Astrocyte of the cerebellum (primary cell): ENCODE measurements around the gene NSG2.

ENCODE experiments used
- DNase-seq: peaks from one replicate; pipeline ENCODE4 v3.0.0-alpha.2; 2011; ENCODE audit warnings: low read depth
- H3K4me3 ChIP-seq: 2 replicates; pipeline ENCODE4 v1.5.1; 2011; ENCODE audit warnings: mild to moderate bottlenecking, low read depth, low read length, moderate library complexity
- in situ Hi-C: cut with HindIII; loops from 2 replicates; pipeline ENCODE4 v1.10.0; 2017; ENCODE audit warnings: low sequenced_read_pairs
- TF ChIP-seq, protein P1 (sequence below): IDR thresholded peaks from 2 replicates; pipeline ENCODE4 v1.5.1; 2012; ENCODE audit warnings: low read length, low read depth, moderate library complexity, mild to moderate bottlenecking; ENCODE audit errors: missing control alignments

Gene NSG2

GRCh38 chr5:174157048-174157447 is 111.5 kb downstream of the NSG2 start:
- in situ Hi-C loops, result no loop called here
- TF ChIP-seq, protein P1, sequence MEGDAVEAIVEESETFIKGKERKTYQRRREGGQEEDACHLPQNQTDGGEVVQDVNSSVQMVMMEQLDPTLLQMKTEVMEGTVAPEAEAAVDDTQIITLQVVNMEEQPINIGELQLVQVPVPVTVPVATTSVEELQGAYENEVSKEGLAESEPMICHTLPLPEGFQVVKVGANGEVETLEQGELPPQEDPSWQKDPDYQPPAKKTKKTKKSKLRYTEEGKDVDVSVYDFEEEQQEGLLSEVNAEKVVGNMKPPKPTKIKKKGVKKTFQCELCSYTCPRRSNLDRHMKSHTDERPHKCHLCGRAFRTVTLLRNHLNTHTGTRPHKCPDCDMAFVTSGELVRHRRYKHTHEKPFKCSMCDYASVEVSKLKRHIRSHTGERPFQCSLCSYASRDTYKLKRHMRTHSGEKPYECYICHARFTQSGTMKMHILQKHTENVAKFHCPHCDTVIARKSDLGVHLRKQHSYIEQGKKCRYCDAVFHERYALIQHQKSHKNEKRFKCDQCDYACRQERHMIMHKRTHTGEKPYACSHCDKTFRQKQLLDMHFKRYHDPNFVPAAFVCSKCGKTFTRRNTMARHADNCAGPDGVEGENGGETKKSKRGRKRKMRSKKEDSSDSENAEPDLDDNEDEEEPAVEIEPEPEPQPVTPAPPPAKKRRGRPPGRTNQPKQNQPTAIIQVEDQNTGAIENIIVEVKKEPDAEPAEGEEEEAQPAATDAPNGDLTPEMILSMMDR, result no peak
- no peak for DNase-seq
- H3K4me3 ChIP-seq, result no peak overlapping the region
